Neural cell (in vitro differentiated cells): ENCODE results near the gene PRR5.

Source experiments
- CTCF ChIP-seq: fragments of 450-650 bp; IDR thresholded peaks from 2 replicates; pipeline ENCODE4 v1.5.1; 2014; ENCODE audit warnings: antibody characterized with exemption, mild to moderate bottlenecking, moderate library complexity; ENCODE audit not compliant: poor library complexity, severe bottlenecking
- EP300 ChIP-seq: fragments of 450-650 bp; conservative IDR thresholded peaks from 2 replicates; pipeline ENCODE4 v1.6.1; 2014; ENCODE audit warnings: antibody characterized with exemption, mild to moderate bottlenecking, moderate library complexity; ENCODE audit not compliant: poor library complexity, severe bottlenecking
- EZH2 ChIP-seq: fragments of 200-600, 300-800 bp; shearing (Covaris generic), sonication (generic); IDR thresholded peaks from 2 replicates; pipeline ENCODE4 v1.6.1; 2014; ENCODE audit warnings: antibody characterized with exemption, low read length, borderline replicate concordance, mild to moderate bottlenecking; ENCODE audit not compliant: insufficient read depth, poor library complexity, severe bottlenecking
- MXI1 ChIP-seq: fragments of 450-650 bp; conservative IDR thresholded peaks from 2 replicates; pipeline ENCODE4 v1.6.1; 2014; ENCODE audit warnings: antibody characterized with exemption, mild to moderate bottlenecking; ENCODE audit not compliant: poor library complexity, severe bottlenecking
- POLR2AphosphoS5 ChIP-seq: IDR thresholded peaks from 2 replicates; pipeline ENCODE4 v1.6.1; 2012
- RAD21 ChIP-seq: fragments of 450-650 bp; conservative IDR thresholded peaks from 2 replicates; pipeline ENCODE4 v1.6.1; 2014; ENCODE audit warnings: antibody characterized with exemption, mild to moderate bottlenecking, moderate library complexity
- REST ChIP-seq: IDR thresholded peaks from 2 replicates; pipeline ENCODE4 v1.6.1; 2012; ENCODE audit warnings: borderline replicate concordance
- SMC3 ChIP-seq: fragments of 450-650 bp; conservative IDR thresholded peaks from 2 replicates; pipeline ENCODE4 v1.6.1; 2014; ENCODE audit warnings: antibody characterized with exemption, mild to moderate bottlenecking, moderate library complexity; ENCODE audit not compliant: poor library complexity

- TF ChIP-seq CTCF = no peak
- TF ChIP-seq POLR2AphosphoS5 = no peak
- no peak for TF ChIP-seq EZH2
- no peak for TF ChIP-seq EP300
- no peak for TF ChIP-seq RAD21
- no peak for TF ChIP-seq SMC3
- TF ChIP-seq REST = no peak
- TF ChIP-seq MXI1 = no peak
These were observed 30.1 kb downstream of the PRR5 start for GRCh38 chr22:44732017-44732561.
